GM19193 (cell line): Measurements from ENCODE around the gene CDC42.

Experiments
- POLR2A ChIP-seq: IDR thresholded peaks from 4 replicates; pipeline ENCODE4 v1.6.1; 2011; ENCODE audit not compliant: insufficient read depth, insufficient read length; ENCODE audit errors: extremely low read depth

Gene CDC42

GRCh38 chr1:22101995-22102394 is 49.5 kb downstream of the CDC42 start:
- TF ChIP-seq POLR2A, result no peak

- TF ChIP-seq POLR2A, result no peak
Measured at GRCh38 chr1:22102746-22103145, 50.2 kb downstream of the CDC42 start.

- no peak for TF ChIP-seq POLR2A
Measured at GRCh38 chr1:22104094-22104493, 51.6 kb downstream of the CDC42 start.

- TF ChIP-seq POLR2A, result no peak
Measured at GRCh38 chr1:22104865-22105437, 52.4 kb downstream of the CDC42 start.

GRCh38 chr1:22105611-22106207 is 53.2 kb downstream of the CDC42 start:
- no peak for TF ChIP-seq POLR2A

- TF ChIP-seq POLR2A, result no peak
Measured at GRCh38 chr1:22107126-22107525, 54.6 kb downstream of the CDC42 start.

GRCh38 chr1:22108339-22109105 is 56.0 kb downstream of the CDC42 start:
- TF ChIP-seq POLR2A, result no peak

GRCh38 chr1:22110016-22110415 is 57.5 kb downstream of the CDC42 start:
- TF ChIP-seq POLR2A, result no peak

GRCh38 chr1:22111115-22111514 is 58.6 kb downstream of the CDC42 start:
- no peak for TF ChIP-seq POLR2A

- TF ChIP-seq POLR2A, result no peak
Measured at GRCh38 chr1:22111620-22112019, 59.1 kb downstream of the CDC42 start.

GRCh38 chr1:22112554-22112953 is 60.0 kb downstream of the CDC42 start:
- TF ChIP-seq POLR2A, result no peak

GRCh38 chr1:22114083-22115012 is 61.8 kb downstream of the CDC42 start:
- TF ChIP-seq POLR2A, result no peak

- TF ChIP-seq POLR2A, result no peak
Measured at GRCh38 chr1:22115286-22115685, 62.8 kb downstream of the CDC42 start.

GRCh38 chr1:22117238-22117637 is 64.7 kb downstream of the CDC42 start:
- TF ChIP-seq POLR2A, result no peak

- TF ChIP-seq POLR2A, result no peak
Measured at GRCh38 chr1:22117851-22118250, 65.3 kb downstream of the CDC42 start.
